Measurements from ENCODE around the gene TRPM3. TPM values are rescaled to one million over a fixed set of nuclear protein-coding genes. Genes with fewer than 3 reads are reported as not detected.

TRPM3 gene
- total and polyA plus RNA-seq, 2 of the 13 experiments (the other 11 are each of a cell fraction or from before 2014, with no cell fraction given) = not detected

GRCh38 chr9:70881333-70881732 is 240.1 kb downstream of the TRPM3 start:
- Histone ChIP-seq H3K27me3 (ENCODE audit: control insufficient read depth in 1 of 2, insufficient read depth in 2 of 2, low read length in 2 of 2) (no peaks in the 10 kb centered on the region), H3K9ac (ENCODE audit: insufficient read depth, low read depth, low read length) (no peak overlapping the region), H3K4me3 (replicated peaks in 1 of 3; ENCODE audit: insufficient read depth in 1 of 3, low read depth in 2 of 3, low read length in 3 of 3) (no peak overlapping the region), H2AFZ (ENCODE audit: low read length) (no peak overlapping the region), H3K79me2 (ENCODE audit: insufficient read depth, low read length) (no peaks in the 10 kb centered on the region), H3K36me3 (replicated peaks in 1 of 2; ENCODE audit: control insufficient read depth in 1 of 2, insufficient read depth in 2 of 2, low read length in 2 of 2) (no peaks in the 10 kb centered on the region), H3K4me2 (ENCODE audit: low read depth, low read length) (no peak overlapping the region), H3K9me3 (ENCODE audit: low read length) (no peaks in the 10 kb centered on the region), H4K20me1 (ENCODE audit: insufficient read depth, low read length) (no peaks in the 10 kb centered on the region), H3K27ac (ENCODE audit: extremely low read length, insufficient read depth, low read length) (no peak overlapping the region), H3K4me1 (ENCODE audit: insufficient read depth, low read length) (no peaks in the 10 kb centered on the region)
- POLR2A ChIA-PET = no interaction called here
- CTCF ChIA-PET (ENCODE audit: low intra/inter-chr PET ratio, low total read pairs) = no interaction called here
- ATAC-seq = no peak
- DNase-seq (ENCODE audit: low spot score) = no peak
- no peak for FAIRE-seq
- in situ Hi-C loops (cut with HindIII; ENCODE audit: extremely low pct_ligation_motif_present, low pct_unique_long_range_greater_than_20kb) (no loop called here), intact Hi-C loops (cut with micrococcal nuclease; ENCODE audit: unreplicated experiment) (no loop called here)
- 24% methylated on average over 6 of the region's 6 CpGs for WGBS (ENCODE audit: low lambda C conversion rate)
- no TSS peak for BruUV-seq (replicated peaks)
- TF ChIP-seq GPN1 (CRISPR knock-in tag; IDR thresholded peaks at IDR 0.05; ENCODE audit: borderline replicate concordance) = no peak
- no peak for TF ChIP-seq ZNF703 (CRISPR knock-in tag; IDR thresholded peaks at IDR 0.05; ENCODE audit: borderline replicate concordance)
- TF ChIP-seq ZNF337 (CRISPR knock-in tag; IDR thresholded peaks at IDR 0.05; ENCODE audit: borderline replicate concordance, low read depth) = no peak
- TF ChIP-seq ZNF788 (CRISPR knock-in tag; IDR thresholded peaks at IDR 0.05; ENCODE audit: borderline replicate concordance) = no peak
- TF ChIP-seq THAP7 (CRISPR knock-in tag; IDR thresholded peaks at IDR 0.05) = no peak
- TF ChIP-seq ZGPAT (CRISPR knock-in tag; IDR thresholded peaks at IDR 0.05) = no peak
- no peak for TF ChIP-seq PBX2 (CRISPR knock-in tag; IDR thresholded peaks at IDR 0.05)
- no peak for TF ChIP-seq HNRNPLL (IDR thresholded peaks at IDR 0.05; ENCODE audit: low read depth, low read length, poor library complexity, severe bottlenecking)
- no peak for TF ChIP-seq CREM (IDR thresholded peaks at IDR 0.05)
- no peak for TF ChIP-seq CREM (CRISPR knock-in tag; IDR thresholded peaks at IDR 0.05)
- TF ChIP-seq ZBTB14 (CRISPR knock-in tag; IDR thresholded peaks at IDR 0.05) = no peak
- TF ChIP-seq TOPORS (CRISPR knock-in tag; IDR thresholded peaks at IDR 0.05) = no peak
- no peak for TF ChIP-seq NFKBIZ (CRISPR knock-in tag; IDR thresholded peaks at IDR 0.05)
- no peak for TF ChIP-seq RARG (CRISPR knock-in tag; IDR thresholded peaks at IDR 0.05; ENCODE audit: low read depth)
- TF ChIP-seq ZBTB21 (CRISPR knock-in tag; IDR thresholded peaks at IDR 0.05) = no peak
- no peak for TF ChIP-seq BHLHE40 (IDR thresholded peaks at IDR 0.05; ENCODE audit: low read length)
- TF ChIP-seq IRX3 (CRISPR knock-in tag; IDR thresholded peaks at IDR 0.05; ENCODE audit: borderline replicate concordance, low read depth) = no peak
- TF ChIP-seq FOXO1 (CRISPR knock-in tag; IDR thresholded peaks at IDR 0.05) = no peak
- no peak for TF ChIP-seq ZBED4 (CRISPR knock-in tag; IDR thresholded peaks at IDR 0.05; ENCODE audit: borderline replicate concordance)

Data from HepG2 (cell line).